Trophoblast cell (in vitro differentiated cells and primary cell): ENCODE results near the gene PHF12.
"Not testable (repeated sequence)": the region's sequence is repeated elsewhere in the genome, so short reads cannot be mapped to it uniquely, and the experiment has no call there.

Experiments used
- DNase-seq, 2 donors: peaks; one replicate each; pipeline ENCODE4 v3.0.0-alpha.2; 2016
- H2AFZ ChIP-seq: 2 replicates; pipeline ENCODE4 v1.6.1; 2013; ENCODE audit warnings: low read length, moderate library complexity, mild to moderate bottlenecking; ENCODE audit not compliant: insufficient read depth, poor library complexity
- H2AK5ac ChIP-seq: 2 replicates; pipeline ENCODE4 v1.6.1; 2013; ENCODE audit warnings: mild to moderate bottlenecking, low read length
- H2BK120ac ChIP-seq: 2 replicates; pipeline ENCODE4 v1.6.1; 2013; ENCODE audit warnings: low read length, mild to moderate bottlenecking, moderate library complexity; ENCODE audit not compliant: insufficient read depth, poor library complexity
- H2BK12ac ChIP-seq: 2 replicates; pipeline ENCODE4 v1.6.1; 2013; ENCODE audit warnings: mild to moderate bottlenecking, low read length, moderate library complexity
- H2BK5ac ChIP-seq: 2 replicates; pipeline ENCODE4 v1.6.1; 2013; ENCODE audit warnings: low read length, low read depth, moderate library complexity, mild to moderate bottlenecking; ENCODE audit not compliant: poor library complexity
- H3K14ac ChIP-seq: 2 replicates; pipeline ENCODE4 v1.6.1; 2013; ENCODE audit warnings: mild to moderate bottlenecking, low read length
- H3K18ac ChIP-seq: 2 replicates; pipeline ENCODE4 v1.6.1; 2013; ENCODE audit warnings: mild to moderate bottlenecking, low read length
- H3K23ac ChIP-seq: 2 replicates; pipeline ENCODE4 v1.6.1; 2013; ENCODE audit warnings: low read length
- H3K27ac ChIP-seq: 2 replicates; pipeline ENCODE4 v1.5.1; 2013; ENCODE audit warnings: low read depth, mild to moderate bottlenecking, inconsistent platforms, low read length, moderate library complexity
- H3K27me3 ChIP-seq: 2 replicates; pipeline ENCODE4 v1.6.1; 2013; ENCODE audit warnings: inconsistent platforms, mild to moderate bottlenecking, low read length, moderate library complexity; ENCODE audit not compliant: insufficient read depth
- H3K36me3 ChIP-seq, 2 experiments: 1 replicate in 1 of 2; 2 replicates in 1 of 2; pipeline ENCODE4 v1.6.1; 2013; ENCODE audit warnings: low read length in 2 of 2, mild to moderate bottlenecking in 2 of 2, moderate library complexity in 1 of 2; ENCODE audit not compliant: insufficient read depth in 2 of 2, control insufficient read depth in 1 of 2
- H3K4ac ChIP-seq: 2 replicates; pipeline ENCODE4 v1.6.1; 2013; ENCODE audit warnings: low read depth, mild to moderate bottlenecking, low read length, moderate library complexity
- H3K4me1 ChIP-seq, 2 experiments: 1 replicate in 1 of 2; 2 replicates in 1 of 2; pipeline ENCODE4 v1.6.1; 2013; ENCODE audit warnings: low read length in 2 of 2, mild to moderate bottlenecking in 2 of 2, moderate library complexity in 1 of 2; ENCODE audit not compliant: insufficient read depth in 2 of 2, control insufficient read depth in 1 of 2
- H3K4me2 ChIP-seq: 2 replicates; pipeline ENCODE4 v1.6.1; 2013; ENCODE audit warnings: inconsistent platforms, mild to moderate bottlenecking, low read length, moderate library complexity
- H3K4me3 ChIP-seq: 2 replicates; pipeline ENCODE4 v1.5.1; 2013; ENCODE audit warnings: mild to moderate bottlenecking, low read depth, low read length, inconsistent platforms
- H3K79me1 ChIP-seq: one replicate; pipeline ENCODE4 v1.6.1; 2013; ENCODE audit warnings: low read length
- H3K79me2 ChIP-seq: 2 replicates; pipeline ENCODE4 v1.6.1; 2013; ENCODE audit warnings: low read length, mild to moderate bottlenecking; ENCODE audit not compliant: control insufficient read depth, insufficient read depth, poor library complexity
- H3K9ac ChIP-seq: 2 replicates; pipeline ENCODE4 v1.6.1; 2013; ENCODE audit warnings: mild to moderate bottlenecking, low read length
- H3K9me3 ChIP-seq: 2 replicates; pipeline ENCODE4 v1.6.1; 2013; ENCODE audit warnings: low read depth, mild to moderate bottlenecking, control low read depth, inconsistent platforms, low read length; ENCODE audit not compliant: insufficient read depth
- H4K12ac ChIP-seq: 2 replicates; pipeline ENCODE4 v1.6.1; 2013; ENCODE audit warnings: low read depth, mild to moderate bottlenecking, low read length, moderate library complexity
- H4K8ac ChIP-seq: 2 replicates; pipeline ENCODE4 v1.6.1; 2013; ENCODE audit warnings: low read depth, mild to moderate bottlenecking, low read length, moderate library complexity
- H4K91ac ChIP-seq: one replicate; pipeline ENCODE4 v1.6.1; 2013; ENCODE audit warnings: low read depth, mild to moderate bottlenecking, low read length, moderate library complexity
- WGBS: extraction: QIAGEN DNeasy Blood & Tissue Kit; methylation state at CpG from one replicate; pipeline ENCODE4 v1.1.7; 2013; ENCODE audit warnings: missing lambda C conversion rate; ENCODE audit not compliant: insufficient read length, insufficient coverage; ENCODE audit errors: extremely low coverage; 5-methylcytosine and 5-hydroxymethylcytosine counted together

The PHF12 gene

DNA sequence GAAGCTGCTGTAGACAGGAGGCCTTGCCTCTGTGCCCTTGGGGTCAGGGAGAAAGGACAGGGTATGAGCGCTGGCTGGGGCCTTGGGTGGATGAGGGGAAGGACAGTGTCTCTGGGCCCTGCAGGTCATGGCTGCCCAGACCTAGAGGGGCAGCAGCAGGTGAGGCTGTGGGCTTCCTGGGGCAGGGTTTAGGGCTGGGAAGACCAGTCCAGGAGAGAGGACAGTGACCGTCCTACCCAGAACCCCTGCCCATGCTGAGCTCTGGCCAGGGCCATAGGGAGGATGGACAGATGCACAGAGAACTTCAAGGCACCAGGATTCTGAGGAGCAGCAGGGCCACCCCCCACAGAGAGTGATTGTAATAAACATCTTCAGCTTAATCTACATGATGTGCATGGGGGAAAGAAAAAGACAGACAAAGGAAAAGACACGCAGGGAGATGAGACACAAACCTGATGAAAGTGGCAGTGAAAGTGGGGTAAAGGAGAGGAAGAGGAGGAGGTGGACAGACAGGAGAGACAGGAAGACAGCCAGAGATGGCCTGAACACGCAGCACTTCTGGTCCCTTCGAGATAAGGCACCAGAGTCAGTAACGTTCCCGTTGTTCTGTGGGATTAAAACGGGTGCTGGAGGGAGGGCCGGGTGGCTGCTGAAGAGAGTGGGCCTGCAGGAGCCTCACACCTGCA, 71.3 kb downstream of the PHF12 start:
- H3K79me2 ChIP-seq = no peaks in the 10 kb centered on the region
- no peak overlapping the region for H4K8ac ChIP-seq
- H3K9me3 ChIP-seq = peaks cover 3% of the 10 kb centered on the region
- H2BK5ac ChIP-seq = no peak overlapping the region
- no peak overlapping the region for H3K4me3 ChIP-seq
- H3K18ac ChIP-seq = no peak overlapping the region
- no peak overlapping the region for H2BK12ac ChIP-seq
- H3K23ac ChIP-seq = no peak overlapping the region
- no peak overlapping the region for H3K14ac ChIP-seq
- no peak overlapping the region for H2BK120ac ChIP-seq
- no peaks in the 10 kb centered on the region for H3K4me1 ChIP-seq
- peaks cover 43 to 50% of the 10 kb centered on the region in 2 experiments for H3K36me3 ChIP-seq
- no peak overlapping the region for H2AFZ ChIP-seq
- no CpG with 5 or more reads among the region's 9 CpGs for WGBS
- no peak overlapping the region for H3K4ac ChIP-seq
- no peak overlapping the region for H3K27ac ChIP-seq
- H2AK5ac ChIP-seq = no peak overlapping the region
- H3K79me1 ChIP-seq = no peaks in the 10 kb centered on the region
- no peak overlapping the region for H3K4me2 ChIP-seq
- no peak overlapping the region for H4K91ac ChIP-seq
- H4K12ac ChIP-seq = no peak overlapping the region
- H3K9ac ChIP-seq = no peak overlapping the region
- DNase-seq = no peak
- H3K27me3 ChIP-seq = no peaks in the 10 kb centered on the region

DNA sequence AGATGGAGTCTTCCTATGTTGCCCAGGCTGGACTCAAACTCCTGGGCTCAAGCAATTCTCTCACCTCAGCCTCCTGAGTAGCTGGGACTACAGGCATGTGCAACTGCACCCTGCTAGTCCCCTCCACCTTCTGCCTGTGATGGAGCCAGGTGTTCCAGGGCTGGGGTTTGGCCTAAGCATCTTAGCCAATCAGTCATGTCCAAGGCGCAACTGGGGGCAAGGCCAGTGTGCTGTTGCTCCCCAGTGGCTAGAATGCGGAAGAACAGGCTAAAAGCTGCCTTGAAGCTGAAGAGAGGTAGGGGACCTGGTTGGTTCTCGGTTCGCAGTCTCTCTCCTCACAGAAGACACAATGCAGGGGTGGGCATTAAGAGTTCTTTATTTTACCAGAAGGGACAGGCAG, 72.3 kb downstream of the PHF12 start:
- Histone ChIP-seq H3K36me3 (peaks cover 41% of the 10 kb centered on the region in 2 experiments), H3K9me3 (peaks cover under 1% of the 10 kb centered on the region), H4K8ac (no peak overlapping the region), H3K9ac (no peak overlapping the region), H3K4me2 (no peak overlapping the region), H2BK120ac (no peak overlapping the region), H3K79me2 (no peaks in the 10 kb centered on the region), H3K23ac (no peak overlapping the region), H3K27me3 (no peaks in the 10 kb centered on the region), H3K14ac (no peak overlapping the region), H2AK5ac (no peak overlapping the region), H4K12ac (no peak overlapping the region), H3K79me1 (no peaks in the 10 kb centered on the region), H2BK5ac (no peak overlapping the region), H3K4me1 (no peaks in the 10 kb centered on the region), H3K27ac (no peak overlapping the region), H4K91ac (no peak overlapping the region), H3K18ac (no peak overlapping the region), H3K4ac (no peak overlapping the region), H3K4me3 (no peak overlapping the region), H2AFZ (no peak overlapping the region), H2BK12ac (no peak overlapping the region)
- no CpG with 5 or more reads among the region's 4 CpGs for WGBS
- DNase-seq = peak; percentile 59 to 78

DNA sequence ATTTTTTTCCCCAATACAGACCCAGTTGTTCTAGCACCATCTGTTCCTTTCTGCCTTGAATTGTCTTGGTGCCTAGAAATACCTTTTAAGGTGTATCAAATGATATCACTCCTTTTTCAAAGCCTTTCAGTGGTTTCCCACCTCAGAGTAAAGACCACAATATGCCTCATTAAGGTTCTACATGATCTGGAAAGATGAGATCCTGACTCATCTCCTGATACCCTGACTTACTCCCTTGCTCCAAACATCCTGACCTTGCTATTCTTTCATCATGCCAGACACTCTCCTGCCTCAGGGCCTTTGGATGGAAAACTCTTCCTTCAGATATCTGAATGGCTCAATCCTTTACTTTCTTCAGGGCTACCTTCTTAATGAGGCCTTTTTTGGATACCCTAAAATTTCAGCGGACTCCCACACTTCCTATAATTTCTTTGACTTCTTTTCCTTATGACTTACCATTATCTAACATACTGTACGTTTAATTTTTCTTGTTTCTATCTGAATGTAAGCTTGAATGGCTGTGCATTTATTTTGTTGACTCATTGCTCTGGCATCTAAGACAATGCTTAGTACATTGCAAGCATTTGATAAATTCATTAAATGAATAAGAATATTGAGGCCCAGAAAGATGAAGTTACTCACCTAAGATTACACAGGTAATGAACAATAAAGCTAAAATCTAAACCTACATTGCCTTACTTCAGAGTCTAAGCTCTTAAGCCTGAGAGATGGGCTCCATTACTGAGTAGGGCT, 73.0 kb downstream of the PHF12 start:
- Histone ChIP-seq H3K9me3 (no peaks in the 10 kb centered on the region), H3K4me3 (no peak overlapping the region), H2AK5ac (no peak overlapping the region), H3K23ac (no peak overlapping the region), H3K4ac (no peak overlapping the region), H4K91ac (no peak overlapping the region), H2BK120ac (no peak overlapping the region), H3K79me1 (no peaks in the 10 kb centered on the region), H3K27ac (no peak overlapping the region), H2AFZ (no peak overlapping the region), H3K4me2 (no peak overlapping the region), H2BK12ac (no peak overlapping the region), H3K27me3 (no peaks in the 10 kb centered on the region), H3K18ac (no peak overlapping the region), H3K14ac (no peak overlapping the region), H4K8ac (no peak overlapping the region), H3K9ac (no peak overlapping the region), H3K79me2 (no peaks in the 10 kb centered on the region), H2BK5ac (no peak overlapping the region), H3K36me3 (peaks cover 38 to 39% of the 10 kb centered on the region in 2 experiments), H4K12ac (no peak overlapping the region), H3K4me1 (no peaks in the 10 kb centered on the region)
- DNase-seq = peak in 1 of 2 donors; percentile 25
- no CpG with 5 or more reads among the region's 2 CpGs for WGBS

DNA sequence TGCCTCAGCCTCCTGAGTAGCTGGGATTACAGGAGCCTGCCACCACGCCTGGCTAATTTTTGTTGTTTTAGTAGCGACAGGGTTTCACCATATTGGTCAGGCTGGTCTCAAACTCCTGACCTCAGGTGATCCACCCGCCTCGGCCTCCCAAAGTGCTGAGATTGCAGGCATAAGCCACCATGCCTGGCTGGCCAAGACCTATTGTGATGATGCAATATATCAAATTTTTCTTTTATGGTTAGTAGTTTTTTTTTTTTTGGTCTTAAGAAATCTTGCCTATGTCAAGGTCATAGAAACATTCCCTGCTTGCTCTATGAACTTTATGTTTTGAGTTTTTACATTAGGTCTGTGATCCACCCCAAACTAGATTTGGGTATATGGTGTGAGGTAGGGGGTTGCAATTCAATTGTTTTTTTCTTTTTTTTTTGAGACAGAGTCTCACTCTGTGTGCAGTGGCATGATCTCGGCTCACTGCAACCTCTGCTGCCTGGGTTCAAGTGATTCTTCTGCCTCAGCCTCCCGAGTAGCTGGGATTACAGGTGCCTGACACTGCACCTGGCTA, 74.1 kb downstream of the PHF12 start:
- H4K12ac ChIP-seq, H3K79me1 ChIP-seq, H3K4me1 ChIP-seq, H3K27ac ChIP-seq, H3K9ac ChIP-seq, H3K4ac ChIP-seq, H3K14ac ChIP-seq, H2AFZ ChIP-seq, H3K79me2 ChIP-seq, H4K91ac ChIP-seq, H3K4me3 ChIP-seq, H3K18ac ChIP-seq, H3K4me2 ChIP-seq, DNase-seq, H4K8ac ChIP-seq, H3K9me3 ChIP-seq, H3K23ac ChIP-seq, H2AK5ac ChIP-seq, H2BK120ac ChIP-seq, H2BK12ac ChIP-seq, H3K27me3 ChIP-seq, H2BK5ac ChIP-seq: not testable (repeated sequence)
- peaks cover 27 to 30% of the 10 kb centered on the region in 2 experiments for H3K36me3 ChIP-seq
- no CpG with 5 or more reads among the region's 6 CpGs for WGBS
